Cardiac septum (tissue), 1 donor: ENCODE results near the gene TNFRSF13B. TPM values are rescaled to one million over a fixed set of nuclear protein-coding genes. Genes with fewer than 3 reads are reported as not detected.
"Not testable (repeated sequence)": the region's sequence is repeated elsewhere in the genome, so short reads cannot be mapped to it uniquely, and the experiment has no call there.

Experiments
- DNase-seq: peaks from one replicate; pipeline ENCODE4 v3.0.0-alpha.2; 2020; ENCODE audit warnings: low spot score
- intact Hi-C: fragments of 100-400 bp; cut with DNase I; formaldehyde crosslinking; loops from one replicate; pipeline ENCODE4 v1.14.0; 2022
- total RNA-seq: library from RNA; stranded (reverse); fragmentation: NEBNext Ultra II Directional; extraction: Animal tissue kit (Norgen Biotek cat#: 25700); gene quantifications from one replicate; pipeline ENCODE4 v1.2.1, GENCODE V29; 2021
- donor health status: DM: no; HTN: no; CAD: no.

The TNFRSF13B gene
- total RNA-seq, 1 donor from 2014 or later: not detected

DNA sequence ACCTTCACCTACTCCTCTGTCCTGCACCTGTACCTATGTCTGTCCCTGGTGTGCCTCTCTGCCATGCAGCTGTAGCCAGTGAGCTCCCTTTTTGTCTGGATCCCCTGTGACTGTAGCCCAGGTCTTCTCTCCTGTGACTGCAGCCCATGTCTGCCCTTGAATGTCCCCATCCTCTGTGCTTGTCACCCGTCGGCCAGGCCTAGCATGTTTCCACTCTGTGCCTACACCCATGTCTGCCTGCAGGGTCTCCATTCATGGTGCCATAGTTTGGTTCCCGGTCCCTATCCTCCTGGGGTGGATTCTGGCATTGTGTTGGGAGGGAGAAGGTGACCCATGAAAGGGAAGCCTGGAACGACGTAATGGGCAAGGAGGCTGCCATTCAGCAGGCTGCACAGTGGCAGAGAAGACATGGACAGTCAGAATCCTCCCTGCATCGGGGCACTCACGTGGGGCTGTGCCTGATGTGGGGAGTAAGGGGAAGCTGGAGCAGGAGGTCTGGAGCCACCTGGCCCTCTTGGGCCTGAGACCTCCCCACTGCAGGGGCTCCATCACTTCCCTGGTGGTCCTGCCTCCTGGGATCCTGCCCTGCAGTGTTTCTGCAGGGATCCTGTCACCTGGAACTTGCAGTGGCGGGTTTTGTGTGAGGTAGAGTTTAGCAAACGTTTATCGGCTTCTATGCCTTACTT lies 74.6 kb downstream of the TNFRSF13B start:
- intact Hi-C loops: not testable (repeated sequence)
- peak; percentile 67 for DNase-seq

DNA sequence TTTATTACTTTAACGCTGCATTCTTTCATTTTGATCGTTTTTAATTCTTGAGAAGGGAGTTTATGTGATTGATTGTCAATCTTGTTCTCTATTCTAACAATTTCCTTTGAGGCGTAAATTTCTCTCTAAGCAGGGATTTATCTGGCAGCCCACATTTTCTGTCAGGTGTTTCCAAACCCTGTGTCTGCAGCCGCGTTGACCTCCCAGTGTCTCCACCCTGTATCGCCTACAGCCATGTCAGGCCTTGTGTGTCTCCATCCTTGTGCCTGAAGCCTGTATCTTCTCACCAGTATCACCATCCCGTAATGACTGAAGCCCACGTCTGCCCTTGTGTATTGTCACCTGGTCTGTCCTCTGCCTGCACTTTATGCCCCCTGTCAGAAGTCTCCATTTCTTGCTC lies 75.7 kb downstream of the TNFRSF13B start:
- DNase-seq: peak; percentile 19
- intact Hi-C loops: not testable (repeated sequence)

DNA sequence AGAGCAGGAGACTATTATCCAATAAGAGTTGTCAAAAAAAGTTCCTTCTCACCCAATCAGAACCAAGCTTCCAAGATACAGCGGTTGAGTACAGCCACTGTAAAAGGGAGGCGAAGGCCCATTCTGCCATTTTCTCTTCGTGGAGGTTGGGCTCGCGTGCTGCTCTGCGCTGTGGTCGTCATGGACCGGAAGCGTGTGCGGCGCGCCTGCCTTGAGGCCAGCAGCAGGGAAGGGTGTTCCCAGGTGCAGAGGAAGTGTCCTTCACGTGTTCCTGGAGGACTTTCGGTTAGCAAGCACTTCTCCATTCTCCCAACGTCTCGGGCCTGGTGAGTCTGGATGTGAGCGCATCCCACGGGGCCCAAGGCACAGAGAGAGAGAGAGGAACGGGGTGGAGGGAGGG lies 78.4 kb downstream of the TNFRSF13B start:
- DNase-seq, intact Hi-C loops: not testable (repeated sequence)

DNA sequence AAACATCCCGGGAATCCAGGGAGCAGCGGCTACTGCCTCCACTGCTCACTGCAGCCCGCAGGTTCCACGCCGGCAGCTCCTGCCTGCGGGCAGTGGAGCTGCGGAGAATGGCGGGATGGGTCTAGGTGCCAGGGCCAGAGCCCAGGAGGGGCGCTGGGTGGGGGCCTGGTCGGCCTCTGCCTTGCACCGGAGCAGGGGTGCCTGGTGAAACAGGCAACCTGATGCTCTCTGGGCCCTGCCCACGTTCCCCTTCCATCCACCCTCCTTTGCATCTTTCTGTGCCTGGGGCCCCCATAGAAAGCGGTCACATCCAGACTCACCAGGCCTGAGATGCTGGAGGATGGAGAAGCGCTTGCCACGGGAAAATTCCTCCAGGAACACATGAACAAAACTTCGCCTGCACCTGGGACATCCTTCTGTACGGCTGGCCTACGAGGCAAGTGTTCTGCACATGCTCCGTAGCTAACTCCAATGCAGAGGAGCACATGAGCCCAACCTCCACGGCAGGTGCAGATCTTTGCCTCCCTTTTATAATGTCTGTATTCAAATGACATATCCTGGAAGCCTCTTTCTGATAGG lies 79.0 kb downstream of the TNFRSF13B start:
- intact Hi-C loops: not testable (repeated sequence)
- DNase-seq: peak; percentile 44

DNA sequence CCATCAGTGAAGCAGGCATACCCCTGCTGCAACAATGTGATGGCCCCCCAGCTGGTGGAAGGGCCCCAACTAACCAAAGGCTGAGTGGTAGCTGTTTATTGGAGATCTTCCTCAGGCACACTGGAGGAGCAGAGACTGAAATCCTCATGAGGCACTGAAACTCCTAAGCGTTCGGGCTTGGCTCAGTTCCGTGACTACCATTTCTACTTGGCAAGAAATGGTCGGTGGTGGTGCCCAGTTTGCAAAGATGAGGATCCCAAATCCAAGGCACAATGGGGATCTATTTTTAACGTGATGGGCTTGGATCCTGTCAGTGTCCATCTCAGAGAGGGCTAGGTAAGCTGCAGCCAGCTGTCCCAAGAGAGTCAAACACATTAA lies 82.8 kb downstream of the TNFRSF13B start:
- intact Hi-C loops: no loop called here
- DNase-seq: peak; percentile 35

Other genes starting within 250 kb of the TNFRSF13B start
- gene MPRIP, start 70.3 kb upstream of the TNFRSF13B start, total RNA-seq: 554 TPM
- gene PLD6, start 234.2 kb upstream of the TNFRSF13B start, total RNA-seq: 1.4 TPM